B cell (primary cell): ENCODE measurements around the gene ARL4A. TPM values are rescaled to one million over a fixed set of nuclear protein-coding genes. Genes with fewer than 3 reads are reported as not detected.

Source experiments
- ATAC-seq: fragments of 200-7000 bp; cut with Tn5 transposase; one replicate; pipeline ENCODE4 v1.10.0; 2021; ENCODE audit warnings: low read depth, mild to moderate bottlenecking, moderate number of reproducible peaks, moderate library complexity
- CTCF ChIA-PET: fragments of 350-600 bp; sonication (Branson Sonifier 250); formaldehyde crosslinking; loops from one replicate; lab custom pipeline; 2021; ENCODE audit warnings: antibody characterized with exemption, inconsistent platforms; lab: Charles Lee
- POLR2A ChIA-PET: fragments of 350-600 bp; sonication (Branson Sonifier 250); formaldehyde crosslinking; loops from one replicate; lab custom pipeline; 2021; ENCODE audit warnings: antibody characterized with exemption; lab: Charles Lee
- DNase-seq: peaks from one replicate; pipeline ENCODE4 v3.0.0; 2013
- H2AFZ ChIP-seq: 2 replicates; pipeline ENCODE4 v1.6.1; 2012; ENCODE audit warnings: mild to moderate bottlenecking, low read depth, low read length; ENCODE audit not compliant: insufficient read depth, poor library complexity, severe bottlenecking
- H3K27ac ChIP-seq, 2 donors: 1 replicate in 1 of 2; 2 replicates in 1 of 2; pipeline ENCODE4 v1.5.1; 2012 to 2013; ENCODE audit warnings: low read length in 2 of 2, mild to moderate bottlenecking in 2 of 2, moderate library complexity in 1 of 2
- H3K27me3 ChIP-seq, 4 experiments: fragments of 200-600 bp in 1 of 4; sonication (generic) in 1 of 4; replicated peaks in 1 of 4; 1 replicate in 2 of 4; 2 replicates in 2 of 4; pipeline versions ENCODE4 v1.6.1 to v1.7.0; 2013 to 2016; ENCODE audit warnings: low read length in 3 of 4, mild to moderate bottlenecking in 2 of 4, mixed read lengths in 1 of 4, moderate library complexity in 1 of 4; ENCODE audit not compliant: insufficient read depth in 4 of 4, control insufficient read depth in 3 of 4; ENCODE audit errors: control extremely low read depth in 1 of 4
- H3K36me3 ChIP-seq, 2 experiments: replicated peaks in 1 of 2; 1 replicate in 1 of 2; 2 replicates in 1 of 2; pipeline versions ENCODE4 v1.6.1 to v1.7.1; 2013; ENCODE audit warnings: low read length in 1 of 2; ENCODE audit not compliant: insufficient read depth in 2 of 2, control insufficient read depth in 1 of 2; ENCODE audit errors: control extremely low read depth in 1 of 2, extremely low read depth in 1 of 2
- H3K4me1 ChIP-seq, 2 donors: fragments of 200-600 bp in 1 of 2; sonication (generic) in 1 of 2; 1 replicate in 1 of 2; 2 replicates in 1 of 2; pipeline versions ENCODE4 v1.5.1 to v1.6.1; 2013 to 2017; ENCODE audit warnings: low read length in 2 of 2; ENCODE audit not compliant: control insufficient read depth in 2 of 2, insufficient read depth in 2 of 2
- H3K4me2 ChIP-seq: replicated peaks from 2 replicates; pipeline ENCODE3; 2012; ENCODE audit warnings: mild to moderate bottlenecking, low read depth, low read length; ENCODE audit not compliant: poor library complexity, severe bottlenecking
- H3K4me3 ChIP-seq, 5 experiments: fragments of 200-600 bp in 1 of 5; sonication (generic) in 1 of 5; 1 replicate in 3 of 5; 2 replicates in 2 of 5; pipeline versions ENCODE4 v1.5.1 to v1.7.0; 2011 to 2016; ENCODE audit warnings: low read length in 4 of 5, mild to moderate bottlenecking in 4 of 5, low read depth in 2 of 5, control low read depth in 1 of 5, moderate library complexity in 1 of 5; ENCODE audit not compliant: insufficient read depth in 1 of 5; ENCODE audit errors: control extremely low read depth in 1 of 5, extremely low read depth in 1 of 5
- H3K79me2 ChIP-seq: fragments of 200-600 bp; sonication (generic); one replicate; pipeline ENCODE4 v1.6.0; 2016; ENCODE audit warnings: low read length; ENCODE audit not compliant: control insufficient read depth, insufficient read depth
- H3K9ac ChIP-seq: fragments of 200-600 bp; sonication (generic); 2 replicates; pipeline ENCODE4 v1.6.1; 2017; ENCODE audit warnings: mild to moderate bottlenecking, low read length, moderate library complexity
- H3K9me3 ChIP-seq, 3 donors: one replicate each; pipeline versions ENCODE4 v1.6.1 to v1.7.1; 2013; ENCODE audit warnings: low read length in 2 of 3; ENCODE audit not compliant: control insufficient read depth in 2 of 3, insufficient read depth in 1 of 3; ENCODE audit errors: control extremely low read depth in 1 of 3
- H4K20me1 ChIP-seq: 2 replicates; pipeline ENCODE4 v1.6.0; 2012; ENCODE audit warnings: mild to moderate bottlenecking, low read length; ENCODE audit not compliant: insufficient read depth, control insufficient read depth, poor library complexity, severe bottlenecking
- H3K27ac Mint-ChIP-seq: one replicate; pipeline ENCODE4 v1.8.0; 2021; ENCODE audit warnings: mixed read lengths
- H3K27me3 Mint-ChIP-seq: one replicate; pipeline ENCODE4 v1.8.0; 2021; ENCODE audit warnings: mixed read lengths
- H3K4me1 Mint-ChIP-seq: one replicate; pipeline ENCODE4 v1.8.0; 2021; ENCODE audit warnings: mixed read lengths
- H3K4me3 Mint-ChIP-seq: one replicate; pipeline ENCODE4 v1.8.0; 2021; ENCODE audit warnings: mixed read lengths
- H3K9me3 Mint-ChIP-seq: one replicate; pipeline ENCODE4 v1.8.0; 2022; ENCODE audit warnings: mixed read lengths; ENCODE audit not compliant: insufficient read depth
- EZH2 ChIP-seq: IDR thresholded peaks from 2 replicates; pipeline ENCODE4 v1.6.1; 2012; ENCODE audit warnings: borderline replicate concordance, low read depth, mild to moderate bottlenecking, moderate library complexity, low read length; ENCODE audit not compliant: insufficient read depth, poor library complexity, severe bottlenecking
- whole genome bisulfite sequencing: methylation state at CpG from one replicate; pipeline ENCODE4 v1.1.5; 2013; ENCODE audit warnings: missing lambda C conversion rate; ENCODE audit not compliant: insufficient coverage; 5-methylcytosine and 5-hydroxymethylcytosine counted together
- intact Hi-C: fragments of 100-400 bp; cut with micrococcal nuclease; formaldehyde crosslinking; loops from one replicate; pipeline ENCODE4 v1.10.0; 2022
- polyA plus RNA-seq: library from polyadenylated mRNA; depleted of rRNA; stranded (reverse); fragments of >200 nt; gene quantifications from 2 replicates; pipeline ENCODE4 v1.2.3, GENCODE V29; 2012
- total RNA-seq, 2 donors: library from RNA; stranded (reverse); fragments of 120-200 nt in 1 of 2; gene quantifications; 1 replicate in 1 of 2; 2 replicates in 1 of 2; pipeline versions ENCODE4 v1.2.3 to v1.2.4, GENCODE V29; 2013 to 2022
- TF ChIP-seq, protein P1 (sequence below): fragments of 200-600 bp; IDR thresholded peaks from one replicate; pipeline ENCODE4 v1.8.0; 2022; ENCODE audit warnings: antibody characterized with exemption, mild to moderate bottlenecking

The ARL4A gene
- total and polyA plus RNA-seq, 2 donors (not counting 1 experiment from before 2014, with no cell fraction given): 14.2 to 100 TPM

DNA sequence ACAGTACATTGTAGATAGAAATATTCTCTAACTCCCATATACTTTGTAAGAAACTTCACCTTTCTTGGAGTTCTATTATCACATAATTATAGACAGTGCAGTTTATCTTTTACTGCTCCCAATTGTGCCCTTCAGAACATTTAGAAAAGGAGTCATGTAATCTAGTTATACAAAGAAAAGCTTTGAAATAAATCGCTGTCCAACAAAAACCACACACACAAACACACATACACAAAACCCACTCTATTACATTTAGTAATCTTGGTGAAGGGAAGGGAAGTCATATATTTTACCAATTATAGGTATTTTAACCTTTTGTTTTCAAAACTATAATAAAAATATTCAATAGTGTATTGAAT lies 26.9 kb downstream of the ARL4A start:
- DNase-seq (no peak), ATAC-seq (no peak)
- H2AFZ ChIP-seq: no peak overlapping the region
- Mint-ChIP-seq H3K27ac (no peak overlapping the region), H3K4me3 (no peak overlapping the region), H3K4me1 (no peaks in the 10 kb centered on the region), H3K9me3 (no peaks in the 10 kb centered on the region), H3K27me3 (peaks cover 3% of the 10 kb centered on the region)
- WGBS: no CpG with 5 or more reads among the region's 1 CpG
- no peaks in the 10 kb centered on the region for H3K36me3 ChIP-seq
- no peaks in the 10 kb centered on the region for H3K27me3 ChIP-seq
- H3K9ac ChIP-seq: no peak overlapping the region
- TF ChIP-seq, protein P1, sequence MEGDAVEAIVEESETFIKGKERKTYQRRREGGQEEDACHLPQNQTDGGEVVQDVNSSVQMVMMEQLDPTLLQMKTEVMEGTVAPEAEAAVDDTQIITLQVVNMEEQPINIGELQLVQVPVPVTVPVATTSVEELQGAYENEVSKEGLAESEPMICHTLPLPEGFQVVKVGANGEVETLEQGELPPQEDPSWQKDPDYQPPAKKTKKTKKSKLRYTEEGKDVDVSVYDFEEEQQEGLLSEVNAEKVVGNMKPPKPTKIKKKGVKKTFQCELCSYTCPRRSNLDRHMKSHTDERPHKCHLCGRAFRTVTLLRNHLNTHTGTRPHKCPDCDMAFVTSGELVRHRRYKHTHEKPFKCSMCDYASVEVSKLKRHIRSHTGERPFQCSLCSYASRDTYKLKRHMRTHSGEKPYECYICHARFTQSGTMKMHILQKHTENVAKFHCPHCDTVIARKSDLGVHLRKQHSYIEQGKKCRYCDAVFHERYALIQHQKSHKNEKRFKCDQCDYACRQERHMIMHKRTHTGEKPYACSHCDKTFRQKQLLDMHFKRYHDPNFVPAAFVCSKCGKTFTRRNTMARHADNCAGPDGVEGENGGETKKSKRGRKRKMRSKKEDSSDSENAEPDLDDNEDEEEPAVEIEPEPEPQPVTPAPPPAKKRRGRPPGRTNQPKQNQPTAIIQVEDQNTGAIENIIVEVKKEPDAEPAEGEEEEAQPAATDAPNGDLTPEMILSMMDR: no peak
- no peak for TF ChIP-seq EZH2
- ChIA-PET CTCF (no interaction called here), POLR2A (no interaction called here)
- H4K20me1 ChIP-seq: no peaks in the 10 kb centered on the region
- H3K4me2 ChIP-seq: no peak overlapping the region
- H3K4me3 ChIP-seq: no peak overlapping the region
- H3K27ac ChIP-seq: no peak overlapping the region
- no peaks in the 10 kb centered on the region for H3K79me2 ChIP-seq
- H3K9me3 ChIP-seq: peaks cover 0 to 6% (median 0%) of the 10 kb centered on the region in 3 donors
- peaks cover 4 to 7% of the 10 kb centered on the region in 2 donors for H3K4me1 ChIP-seq
- intact Hi-C loops: no loop called here

DNA sequence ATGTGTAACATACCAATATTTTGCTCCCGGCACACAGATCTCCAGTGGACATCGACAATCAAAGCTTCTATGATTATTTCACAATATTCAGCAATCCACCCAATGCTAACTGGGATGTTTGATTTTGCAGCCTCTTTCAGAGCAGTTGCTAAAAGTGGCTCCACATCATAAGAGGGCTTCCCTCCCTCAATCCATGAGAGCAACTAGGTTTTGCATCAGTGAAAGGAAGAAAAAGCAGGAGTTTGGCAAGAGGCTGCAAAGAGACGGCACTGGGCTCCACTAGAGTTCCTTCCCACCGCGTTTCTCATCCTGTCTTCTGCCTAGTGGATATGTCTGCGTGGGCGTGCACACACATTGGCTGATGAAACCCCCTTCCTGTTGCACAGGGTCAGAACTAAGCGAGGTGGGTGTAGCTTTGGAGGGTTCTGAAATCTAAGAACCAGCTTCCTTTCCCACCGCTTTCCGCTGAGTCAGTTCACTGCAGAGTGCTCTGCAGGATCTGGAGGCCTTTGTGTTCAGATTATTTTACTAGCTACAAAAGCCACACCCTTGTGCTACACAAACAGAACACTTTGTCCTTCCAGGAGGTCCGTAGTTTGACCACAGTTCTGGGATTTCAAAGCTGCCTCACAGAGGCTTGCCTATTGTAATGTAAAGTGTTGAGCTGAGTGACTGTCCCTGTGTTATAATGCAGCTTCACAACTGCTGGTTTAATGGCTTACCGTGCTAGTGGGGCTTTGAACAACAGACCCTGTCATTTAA lies 28.1 kb downstream of the ARL4A start:
- H3K4me1 ChIP-seq: peaks cover 4 to 7% of the 10 kb centered on the region in 2 donors
- H3K4me3 ChIP-seq: no peak overlapping the region
- no peak overlapping the region for H3K27ac ChIP-seq
- H3K9ac ChIP-seq: no peak overlapping the region
- H3K27me3 Mint-ChIP-seq: peaks cover 3% of the 10 kb centered on the region
- no peak overlapping the region for H3K4me2 ChIP-seq
- H3K27me3 ChIP-seq: no peaks in the 10 kb centered on the region
- TF ChIP-seq, protein P1: no peak
- no peak for TF ChIP-seq EZH2
- no peaks in the 10 kb centered on the region for H3K9me3 Mint-ChIP-seq
- WGBS: 38% methylated on average over 10 of the region's 12 CpGs
- H3K36me3 ChIP-seq: no peaks in the 10 kb centered on the region
- H3K4me3 Mint-ChIP-seq: no peak overlapping the region
- intact Hi-C loops: no loop called here
- POLR2A ChIA-PET: no interaction called here
- H3K79me2 ChIP-seq: no peaks in the 10 kb centered on the region
- no peaks in the 10 kb centered on the region for H3K4me1 Mint-ChIP-seq
- no peaks in the 10 kb centered on the region for H4K20me1 ChIP-seq
- no peak for DNase-seq
- peaks cover 0 to 7% (median 0%) of the 10 kb centered on the region in 3 donors for H3K9me3 ChIP-seq
- no peak overlapping the region for H3K27ac Mint-ChIP-seq
- ATAC-seq: no peak
- CTCF ChIA-PET: no interaction called here
- H2AFZ ChIP-seq: no peak overlapping the region
